Measurements from ENCODE around the gene CLEC16A. TPM values are rescaled to one million over a fixed set of nuclear protein-coding genes. Genes with fewer than 3 reads are reported as not detected.

Gene CLEC16A
- total and polyA plus RNA-seq, 3 experiments from 2014 or later, result 18.6 to 38.2 (median 38.1) TPM

DNA sequence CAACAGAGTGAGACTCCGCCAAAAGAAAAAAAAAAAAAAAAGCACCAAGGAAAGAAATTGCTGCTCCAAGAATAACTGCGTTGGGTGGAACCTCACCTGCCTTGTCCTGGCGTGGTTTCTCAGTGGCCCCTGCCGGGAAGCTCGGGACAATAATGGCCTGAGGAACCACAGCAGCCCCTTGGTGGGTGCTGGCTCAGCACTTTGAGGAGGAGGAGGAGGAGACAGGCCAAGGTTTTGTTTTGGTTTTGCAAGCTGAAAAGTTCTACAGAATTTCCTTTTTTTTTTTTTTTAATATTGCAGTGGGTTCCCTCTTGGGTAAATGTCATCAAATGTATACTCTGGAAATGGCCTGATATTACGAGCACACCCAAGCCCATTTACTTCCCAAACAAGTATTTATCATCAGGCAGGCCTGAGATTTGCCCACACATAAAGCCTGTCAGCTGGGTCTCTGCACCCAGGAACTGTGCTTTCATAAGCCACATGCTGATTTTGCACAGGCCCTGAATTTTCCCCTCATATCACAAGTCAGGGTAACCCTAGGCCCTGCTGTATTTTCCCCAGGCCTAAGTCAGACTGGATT lies 233.3 kb downstream of the CLEC16A start:
- Histone ChIP-seq H3K9me3 (ENCODE audit: low read length) (no peaks in the 10 kb centered on the region), H3K27ac (ENCODE audit: low read depth, low read length) (no peak overlapping the region), H3K4me1 (ENCODE audit: insufficient read depth, low read length) (no peaks in the 10 kb centered on the region), H3K4me3 (ENCODE audit: low read length) (no peak overlapping the region), H3K27me3 (ENCODE audit: insufficient read depth, low read length, poor library complexity, severe bottlenecking) (no peaks in the 10 kb centered on the region), H3K36me3 (ENCODE audit: insufficient read depth, low read length) (no peaks in the 10 kb centered on the region)
- Mint-ChIP-seq H3K36me3 (peaks cover 0 to 45% (median 23%) of the 10 kb centered on the region in 3 donors), H3K27ac (no peak overlapping the region), H3K27me3 (no peaks in the 10 kb centered on the region), H3K4me3 (no peak overlapping the region), H3K4me1 (peaks cover 10 to 18% (median 11%) of the 10 kb centered on the region in 3 donors), H3K9me3 (no peaks in the 10 kb centered on the region)
- no peak for DNase-seq
- ChIA-PET CTCF (interaction anchor here (1.9 kb wide), 1 partner anchor 78 kb away, joined by 4 read pairs; no protein-coding TSS in a partner anchor), POLR2A (interaction anchor here (0.7 kb wide), 1 partner anchor 81 kb away, joined by 9 read pairs; no protein-coding TSS in a partner anchor)

DNA sequence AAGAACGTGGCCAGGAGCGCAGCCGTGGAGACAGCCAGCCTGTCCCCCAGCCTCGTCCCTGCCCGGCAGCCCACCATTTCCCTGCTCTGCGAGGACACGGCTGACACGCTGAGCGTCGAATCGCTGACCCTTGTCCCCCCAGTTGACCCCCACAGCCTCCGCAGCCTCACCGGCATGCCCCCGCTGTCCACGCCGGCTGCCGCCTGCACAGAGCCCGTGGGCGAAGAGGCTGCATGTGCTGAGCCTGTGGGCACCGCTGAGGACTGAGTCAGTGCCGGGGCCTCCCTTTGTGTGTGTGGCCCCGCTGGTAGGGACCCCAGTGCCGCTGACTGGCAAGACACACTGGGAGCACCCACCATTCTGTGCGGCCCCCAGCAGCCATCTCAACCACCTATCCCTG lies 234.1 kb downstream of the CLEC16A start:
- POLR2A ChIA-PET, result no interaction called here
- H3K9me3 ChIP-seq (ENCODE audit: low read length), result no peaks in the 10 kb centered on the region
- no peak for DNase-seq
- no peak overlapping the region for H3K4me3 ChIP-seq (ENCODE audit: low read length)
- Mint-ChIP-seq H3K4me3 (no peak overlapping the region), H3K9me3 (no peaks in the 10 kb centered on the region), H3K27me3 (no peaks in the 10 kb centered on the region), H3K27ac (no peak overlapping the region), H3K36me3 (peaks cover 0 to 42% (median 23%) of the 10 kb centered on the region in 3 donors), H3K4me1 (peaks cover 10 to 18% (median 11%) of the 10 kb centered on the region in 3 donors)
- CTCF ChIA-PET, result no interaction called here
- no peaks in the 10 kb centered on the region for H3K36me3 ChIP-seq (ENCODE audit: insufficient read depth, low read length)
- no peaks in the 10 kb centered on the region for H3K4me1 ChIP-seq (ENCODE audit: insufficient read depth, low read length)
- no peak overlapping the region for H3K27ac ChIP-seq (ENCODE audit: low read depth, low read length)
- no peaks in the 10 kb centered on the region for H3K27me3 ChIP-seq (ENCODE audit: insufficient read depth, low read length, poor library complexity, severe bottlenecking)

DNA sequence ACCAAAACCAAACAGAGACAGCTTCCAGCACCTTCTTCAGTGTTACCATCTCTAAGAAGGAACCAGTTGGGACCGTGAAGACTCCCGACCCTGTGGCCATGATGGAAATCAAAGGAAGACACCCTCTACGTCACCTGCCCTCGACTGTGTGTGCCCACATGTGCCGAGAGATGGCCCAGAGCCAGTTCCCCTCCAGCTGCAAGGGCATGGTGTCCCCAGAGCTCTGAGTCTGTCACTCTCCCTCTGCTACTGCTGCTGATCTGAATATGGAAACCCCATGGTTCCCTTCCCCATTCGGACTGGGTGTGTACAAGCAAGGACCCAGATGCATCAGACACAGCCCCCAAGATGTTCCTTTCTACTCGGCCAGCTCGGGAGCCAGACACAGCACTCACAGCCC lies 235.2 kb downstream of the CLEC16A start:
- Histone ChIP-seq H3K27me3 (ENCODE audit: insufficient read depth, low read length, poor library complexity, severe bottlenecking) (no peaks in the 10 kb centered on the region), H3K27ac (ENCODE audit: low read depth, low read length) (no peak overlapping the region), H3K36me3 (ENCODE audit: insufficient read depth, low read length) (no peaks in the 10 kb centered on the region), H3K4me1 (ENCODE audit: insufficient read depth, low read length) (no peaks in the 10 kb centered on the region), H3K4me3 (ENCODE audit: low read length) (no peak overlapping the region), H3K9me3 (ENCODE audit: low read length) (no peaks in the 10 kb centered on the region)
- ChIA-PET CTCF (interaction anchor here (1.4 kb wide), 1 partner anchor 9 kb away, joined by 3 read pairs; no protein-coding TSS in a partner anchor), POLR2A (no interaction called here)
- H3K9me3 Mint-ChIP-seq, result no peaks in the 10 kb centered on the region
- H3K4me3 Mint-ChIP-seq, result no peak overlapping the region
- DNase-seq, result no peak
- H3K36me3 Mint-ChIP-seq, result peaks cover 0 to 31% (median 16%) of the 10 kb centered on the region in 3 donors
- peaks cover 10 to 18% (median 11%) of the 10 kb centered on the region in 3 donors for H3K4me1 Mint-ChIP-seq
- no peaks in the 10 kb centered on the region for H3K27me3 Mint-ChIP-seq
- H3K27ac Mint-ChIP-seq, result no peak overlapping the region

DNA sequence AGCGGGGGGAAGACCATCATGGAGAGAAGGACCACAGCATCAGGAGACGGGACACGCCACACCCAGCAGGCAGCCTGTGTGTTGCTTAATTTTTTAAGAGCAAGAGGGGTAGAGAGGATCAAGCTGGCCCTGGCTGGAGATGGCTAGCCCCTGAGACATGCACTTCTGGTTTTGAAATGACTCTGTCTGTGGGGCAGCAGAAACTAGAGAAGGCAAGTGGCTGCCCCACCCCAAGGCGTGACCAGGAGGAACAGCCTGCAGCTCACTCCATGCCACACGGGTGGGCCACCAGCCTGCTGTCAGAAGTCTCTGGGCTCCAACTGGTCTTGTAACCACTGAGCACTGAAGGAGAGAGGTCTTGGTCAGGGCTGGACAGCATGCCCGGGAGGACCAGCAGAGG lies 236.1 kb downstream of the CLEC16A start:
- H3K4me3 ChIP-seq (ENCODE audit: low read length), result no peak overlapping the region
- H3K4me1 Mint-ChIP-seq, result peaks cover 6 to 16% (median 7%) of the 10 kb centered on the region in 3 donors
- H3K9me3 Mint-ChIP-seq, result no peaks in the 10 kb centered on the region
- no peaks in the 10 kb centered on the region for H3K36me3 ChIP-seq (ENCODE audit: insufficient read depth, low read length)
- POLR2A ChIA-PET, result no interaction called here
- no peak overlapping the region for H3K4me3 Mint-ChIP-seq
- no peak overlapping the region for H3K27ac ChIP-seq (ENCODE audit: low read depth, low read length)
- no peaks in the 10 kb centered on the region for H3K27me3 ChIP-seq (ENCODE audit: insufficient read depth, low read length, poor library complexity, severe bottlenecking)
- no peak for DNase-seq
- H3K4me1 ChIP-seq (ENCODE audit: insufficient read depth, low read length), result no peaks in the 10 kb centered on the region
- CTCF ChIA-PET, result interaction anchor here (1.4 kb wide), 1 partner anchor 8 kb away, joined by 3 read pairs; no protein-coding TSS in a partner anchor
- H3K36me3 Mint-ChIP-seq, result peaks cover 0 to 24% (median 13%) of the 10 kb centered on the region in 3 donors
- no peaks in the 10 kb centered on the region for H3K27me3 Mint-ChIP-seq
- no peak overlapping the region for H3K27ac Mint-ChIP-seq
- H3K9me3 ChIP-seq (ENCODE audit: low read length), result no peaks in the 10 kb centered on the region

DNA sequence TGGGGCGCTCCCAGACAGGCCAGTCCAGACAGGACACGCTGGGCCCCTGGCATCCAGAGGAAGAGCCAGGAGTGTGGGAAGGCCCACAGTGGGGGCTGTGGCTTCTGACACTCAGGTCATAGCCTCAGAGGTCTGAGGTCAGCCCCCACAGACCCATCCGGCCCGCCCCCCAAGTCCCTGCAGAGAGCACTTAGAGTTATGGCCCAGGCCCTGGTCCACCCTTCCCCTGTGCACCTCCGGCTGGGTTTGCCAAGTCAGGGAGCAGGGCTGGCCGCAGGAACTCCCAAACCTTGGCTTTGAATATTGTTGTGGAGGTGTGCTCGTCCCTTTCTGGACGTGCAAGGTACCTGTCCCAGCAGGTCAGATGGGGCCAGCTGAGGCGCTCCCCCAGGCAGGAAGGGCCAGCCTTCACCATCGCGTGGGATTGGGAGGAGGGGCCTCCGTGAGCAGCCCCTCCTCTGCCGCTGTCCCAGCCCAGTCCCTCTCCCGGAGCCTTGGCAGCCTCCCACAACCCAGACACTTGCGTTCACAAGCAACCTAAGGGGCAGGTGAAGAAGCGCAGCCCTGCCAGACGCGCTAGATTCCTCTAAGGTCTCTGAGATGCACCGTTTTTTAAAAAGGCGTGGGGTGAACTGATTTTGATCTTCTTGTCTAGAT lies 237.0 kb downstream of the CLEC16A start:
- DNase-seq, result no peak
- no peaks in the 10 kb centered on the region for H3K4me1 ChIP-seq (ENCODE audit: insufficient read depth, low read length)
- no peaks in the 10 kb centered on the region for H3K9me3 ChIP-seq (ENCODE audit: low read length)
- no peaks in the 10 kb centered on the region for H3K36me3 ChIP-seq (ENCODE audit: insufficient read depth, low read length)
- Mint-ChIP-seq H3K4me1 (peaks cover 0 to 7% (median under 1%) of the 10 kb centered on the region in 3 donors), H3K27me3 (no peaks in the 10 kb centered on the region), H3K36me3 (peaks cover 0 to 23% (median 10%) of the 10 kb centered on the region in 3 donors), H3K27ac (peak overlapping the region in 1 of 8 donors; percentile 26), H3K9me3 (no peaks in the 10 kb centered on the region), H3K4me3 (no peak overlapping the region)
- ChIA-PET POLR2A (no interaction called here), CTCF (no interaction called here)
- H3K27me3 ChIP-seq (ENCODE audit: insufficient read depth, low read length, poor library complexity, severe bottlenecking), result no peaks in the 10 kb centered on the region
- H3K4me3 ChIP-seq (ENCODE audit: low read length), result no peak overlapping the region
- H3K27ac ChIP-seq (ENCODE audit: low read depth, low read length), result no peak overlapping the region

DNA sequence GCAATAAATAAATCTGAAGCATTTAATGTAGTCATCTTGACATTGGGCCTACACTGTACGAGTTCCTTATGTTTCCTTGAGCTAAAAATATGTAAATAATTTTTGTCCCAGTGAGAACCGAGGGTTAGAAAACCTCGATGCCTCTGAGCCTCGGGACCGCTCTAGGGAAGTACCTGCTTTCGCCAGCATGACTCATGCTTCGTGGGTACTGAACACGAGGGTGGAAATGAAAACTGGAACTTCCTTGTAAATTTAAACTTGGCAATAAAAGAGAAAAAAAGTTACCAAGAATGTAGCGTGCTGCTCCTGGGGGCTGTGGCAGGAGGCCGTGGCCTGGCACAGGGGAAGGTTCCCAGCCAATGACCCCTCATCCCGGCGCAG lies 237.5 kb downstream of the CLEC16A start:
- H3K4me1 Mint-ChIP-seq, result peaks cover 0 to 2% (median 0%) of the 10 kb centered on the region in 3 donors
- Histone ChIP-seq H3K4me3 (ENCODE audit: low read length) (no peak overlapping the region), H3K27ac (ENCODE audit: low read depth, low read length) (no peak overlapping the region), H3K4me1 (ENCODE audit: insufficient read depth, low read length) (no peaks in the 10 kb centered on the region), H3K9me3 (ENCODE audit: low read length) (no peaks in the 10 kb centered on the region), H3K27me3 (ENCODE audit: insufficient read depth, low read length, poor library complexity, severe bottlenecking) (no peaks in the 10 kb centered on the region), H3K36me3 (ENCODE audit: insufficient read depth, low read length) (no peaks in the 10 kb centered on the region)
- peaks cover 0 to 22% (median 10%) of the 10 kb centered on the region in 3 donors for H3K36me3 Mint-ChIP-seq
- H3K4me3 Mint-ChIP-seq, result no peak overlapping the region
- POLR2A ChIA-PET, result no interaction called here
- no peak for DNase-seq
- no peaks in the 10 kb centered on the region for H3K9me3 Mint-ChIP-seq
- no peaks in the 10 kb centered on the region for H3K27me3 Mint-ChIP-seq
- CTCF ChIA-PET, result no interaction called here
- no peak overlapping the region for H3K27ac Mint-ChIP-seq

DNA sequence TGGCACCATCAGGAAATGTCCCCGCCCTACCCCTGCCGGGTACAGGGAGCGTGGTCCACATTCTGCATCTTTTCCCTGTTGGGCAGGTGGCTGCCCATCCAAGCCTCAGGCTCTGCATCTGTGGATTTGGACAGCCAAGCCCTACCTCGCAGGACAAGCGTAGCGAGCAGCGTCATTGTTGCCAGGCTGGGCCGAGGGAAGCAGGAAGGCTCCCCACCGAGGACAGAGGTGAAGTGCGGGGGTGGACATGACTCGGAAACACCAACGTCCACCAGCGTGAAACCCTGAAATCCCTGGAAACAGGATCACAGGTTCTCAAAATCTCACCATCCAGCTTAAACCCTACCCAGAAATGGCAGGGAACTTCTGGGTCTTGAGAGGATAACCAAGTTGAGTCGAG lies 238.0 kb downstream of the CLEC16A start:
- H3K9me3 ChIP-seq (ENCODE audit: low read length), result no peaks in the 10 kb centered on the region
- Mint-ChIP-seq H3K4me1 (no peaks in the 10 kb centered on the region), H3K27ac (no peak overlapping the region), H3K36me3 (peaks cover 0 to 22% (median 10%) of the 10 kb centered on the region in 3 donors), H3K4me3 (no peak overlapping the region), H3K9me3 (no peaks in the 10 kb centered on the region), H3K27me3 (no peaks in the 10 kb centered on the region)
- DNase-seq, result no peak
- no peak overlapping the region for H3K27ac ChIP-seq (ENCODE audit: low read depth, low read length)
- H3K4me3 ChIP-seq (ENCODE audit: low read length), result no peak overlapping the region
- no peaks in the 10 kb centered on the region for H3K27me3 ChIP-seq (ENCODE audit: insufficient read depth, low read length, poor library complexity, severe bottlenecking)
- H3K4me1 ChIP-seq (ENCODE audit: insufficient read depth, low read length), result no peaks in the 10 kb centered on the region
- POLR2A ChIA-PET, result no interaction called here
- H3K36me3 ChIP-seq (ENCODE audit: insufficient read depth, low read length), result no peaks in the 10 kb centered on the region
- CTCF ChIA-PET, result no interaction called here

DNA sequence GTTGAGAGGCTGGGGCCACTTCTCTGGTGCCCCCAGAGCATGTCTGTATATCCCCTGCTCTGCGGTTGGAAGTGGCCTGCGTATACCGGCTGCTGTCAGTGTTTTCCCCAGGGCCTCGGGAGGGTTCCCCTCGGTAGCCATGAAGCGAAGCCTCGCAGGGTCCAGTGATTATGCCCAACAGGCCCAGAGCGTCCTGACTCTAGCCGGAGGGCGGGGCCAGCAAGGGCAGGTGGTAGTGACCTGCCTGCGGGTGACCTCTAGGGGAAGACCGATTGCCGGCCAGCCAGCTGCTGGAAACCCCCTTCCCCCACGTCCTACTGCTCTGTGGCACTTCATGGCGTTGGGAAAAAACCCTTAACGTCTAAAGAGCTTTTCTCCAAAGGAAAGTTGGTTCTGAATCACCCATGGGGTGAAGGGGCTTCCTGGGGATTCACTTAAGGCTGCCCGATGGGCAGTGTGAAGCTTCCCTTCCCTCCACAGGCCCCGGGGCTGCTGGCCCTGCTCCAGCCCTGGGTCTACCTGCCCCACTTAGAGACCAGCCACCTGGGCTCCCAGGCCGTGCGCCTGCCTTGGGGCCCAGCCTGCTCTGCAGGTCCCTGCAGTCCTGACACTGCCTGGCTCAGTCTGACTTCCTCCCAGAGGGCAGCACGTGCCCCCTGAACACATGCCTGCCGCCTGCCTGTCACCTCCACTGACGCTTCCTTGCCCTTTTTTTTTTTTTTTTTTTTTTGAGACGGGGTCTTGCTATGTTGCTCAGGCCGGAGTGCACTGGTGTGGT lies 238.9 kb downstream of the CLEC16A start:
- no peak overlapping the region for H3K4me3 Mint-ChIP-seq
- Histone ChIP-seq H3K27ac (ENCODE audit: low read depth, low read length) (no peak overlapping the region), H3K27me3 (ENCODE audit: insufficient read depth, low read length, poor library complexity, severe bottlenecking) (no peaks in the 10 kb centered on the region), H3K36me3 (ENCODE audit: insufficient read depth, low read length) (no peaks in the 10 kb centered on the region), H3K9me3 (ENCODE audit: low read length) (no peaks in the 10 kb centered on the region), H3K4me3 (ENCODE audit: low read length) (no peak overlapping the region), H3K4me1 (ENCODE audit: insufficient read depth, low read length) (no peaks in the 10 kb centered on the region)
- ChIA-PET POLR2A (no interaction called here), CTCF (no interaction called here)
- no peaks in the 10 kb centered on the region for H3K9me3 Mint-ChIP-seq
- H3K4me1 Mint-ChIP-seq, result no peaks in the 10 kb centered on the region
- DNase-seq, result no peak
- H3K27ac Mint-ChIP-seq, result no peak overlapping the region
- no peaks in the 10 kb centered on the region for H3K27me3 Mint-ChIP-seq
- H3K36me3 Mint-ChIP-seq, result peaks cover 0 to 22% (median 10%) of the 10 kb centered on the region in 3 donors
